ENCODE measurements around the gene SORL1. TPM values are rescaled to one million over a fixed set of nuclear protein-coding genes. Genes with fewer than 3 reads are reported as not detected.

SORL1 gene
- polyA plus RNA-seq, 1 donor from 2014 or later, result 6.5 TPM

DNA sequence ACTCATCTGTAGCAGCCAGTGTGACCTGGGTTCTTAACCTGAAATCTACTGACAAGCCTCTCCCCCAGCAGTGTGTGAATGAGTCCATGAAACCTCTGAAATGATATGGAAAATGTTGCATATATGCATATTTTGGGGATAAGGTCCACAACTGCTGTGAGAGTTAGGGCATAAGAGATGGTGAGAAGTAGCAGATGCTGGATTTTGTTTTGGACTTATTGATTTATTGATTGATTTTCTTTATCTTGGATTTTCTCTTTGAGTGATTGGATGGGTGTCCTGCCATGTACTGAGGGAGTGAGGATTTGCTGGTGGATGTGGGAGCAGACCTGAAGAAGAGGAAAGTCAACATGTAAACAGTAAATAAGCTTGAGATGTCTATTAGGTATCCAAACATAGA is 212.0 kb downstream of the SORL1 start:
- no peak overlapping the region for H3K9ac ChIP-seq (ENCODE audit: low read length)
- H2AFZ ChIP-seq (ENCODE audit: low read depth, low read length), result no peak overlapping the region
- H3K27me3 ChIP-seq (ENCODE audit: insufficient read depth, low read depth, low read length), result no peaks in the 10 kb centered on the region
- H3K9me3 ChIP-seq (ENCODE audit: low read length), result no peaks in the 10 kb centered on the region
- H3K4me3 ChIP-seq (ENCODE audit: low read length), result no peak overlapping the region
- H3F3A ChIP-seq (ENCODE audit: insufficient read depth, low read length, poor library complexity, severe bottlenecking), result no peaks in the 10 kb centered on the region
- no peak overlapping the region for H3K27ac ChIP-seq (ENCODE audit: low read length)
- no peaks in the 10 kb centered on the region for H4K20me1 ChIP-seq (ENCODE audit: insufficient read depth)
- H3K79me2 ChIP-seq (replicated peaks; ENCODE audit: insufficient read depth, low read length), result no peaks in the 10 kb centered on the region
- no peaks in the 10 kb centered on the region for H3K36me3 ChIP-seq (ENCODE audit: insufficient read depth, low read length)
- no peak overlapping the region for H3K4me2 ChIP-seq (ENCODE audit: low read length)
- TF ChIP-seq EP300 (conservative IDR thresholded peaks at IDR 0.05; ENCODE audit: poor library complexity, severe bottlenecking) (no peak), MXI1 (conservative IDR thresholded peaks at IDR 0.05; ENCODE audit: poor library complexity, severe bottlenecking) (no peak), RAD21 (conservative IDR thresholded peaks at IDR 0.05) (no peak), EZH2 (IDR thresholded peaks at IDR 0.05; ENCODE audit: borderline replicate concordance, insufficient read depth, low read length, poor library complexity, severe bottlenecking) (no peak), POLR2AphosphoS5 (IDR thresholded peaks at IDR 0.05) (no peak), SMC3 (conservative IDR thresholded peaks at IDR 0.05; ENCODE audit: poor library complexity) (no peak), TAF1 (IDR thresholded peaks at IDR 0.05; ENCODE audit: low read depth) (no peak)
- TF ChIP-seq, protein P1, sequence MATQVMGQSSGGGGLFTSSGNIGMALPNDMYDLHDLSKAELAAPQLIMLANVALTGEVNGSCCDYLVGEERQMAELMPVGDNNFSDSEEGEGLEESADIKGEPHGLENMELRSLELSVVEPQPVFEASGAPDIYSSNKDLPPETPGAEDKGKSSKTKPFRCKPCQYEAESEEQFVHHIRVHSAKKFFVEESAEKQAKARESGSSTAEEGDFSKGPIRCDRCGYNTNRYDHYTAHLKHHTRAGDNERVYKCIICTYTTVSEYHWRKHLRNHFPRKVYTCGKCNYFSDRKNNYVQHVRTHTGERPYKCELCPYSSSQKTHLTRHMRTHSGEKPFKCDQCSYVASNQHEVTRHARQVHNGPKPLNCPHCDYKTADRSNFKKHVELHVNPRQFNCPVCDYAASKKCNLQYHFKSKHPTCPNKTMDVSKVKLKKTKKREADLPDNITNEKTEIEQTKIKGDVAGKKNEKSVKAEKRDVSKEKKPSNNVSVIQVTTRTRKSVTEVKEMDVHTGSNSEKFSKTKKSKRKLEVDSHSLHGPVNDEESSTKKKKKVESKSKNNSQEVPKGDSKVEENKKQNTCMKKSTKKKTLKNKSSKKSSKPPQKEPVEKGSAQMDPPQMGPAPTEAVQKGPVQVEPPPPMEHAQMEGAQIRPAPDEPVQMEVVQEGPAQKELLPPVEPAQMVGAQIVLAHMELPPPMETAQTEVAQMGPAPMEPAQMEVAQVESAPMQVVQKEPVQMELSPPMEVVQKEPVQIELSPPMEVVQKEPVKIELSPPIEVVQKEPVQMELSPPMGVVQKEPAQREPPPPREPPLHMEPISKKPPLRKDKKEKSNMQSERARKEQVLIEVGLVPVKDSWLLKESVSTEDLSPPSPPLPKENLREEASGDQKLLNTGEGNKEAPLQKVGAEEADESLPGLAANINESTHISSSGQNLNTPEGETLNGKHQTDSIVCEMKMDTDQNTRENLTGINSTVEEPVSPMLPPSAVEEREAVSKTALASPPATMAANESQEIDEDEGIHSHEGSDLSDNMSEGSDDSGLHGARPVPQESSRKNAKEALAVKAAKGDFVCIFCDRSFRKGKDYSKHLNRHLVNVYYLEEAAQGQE (IDR thresholded peaks at IDR 0.05; ENCODE audit: borderline replicate concordance), result no peak
- TF ChIP-seq, protein P2, sequence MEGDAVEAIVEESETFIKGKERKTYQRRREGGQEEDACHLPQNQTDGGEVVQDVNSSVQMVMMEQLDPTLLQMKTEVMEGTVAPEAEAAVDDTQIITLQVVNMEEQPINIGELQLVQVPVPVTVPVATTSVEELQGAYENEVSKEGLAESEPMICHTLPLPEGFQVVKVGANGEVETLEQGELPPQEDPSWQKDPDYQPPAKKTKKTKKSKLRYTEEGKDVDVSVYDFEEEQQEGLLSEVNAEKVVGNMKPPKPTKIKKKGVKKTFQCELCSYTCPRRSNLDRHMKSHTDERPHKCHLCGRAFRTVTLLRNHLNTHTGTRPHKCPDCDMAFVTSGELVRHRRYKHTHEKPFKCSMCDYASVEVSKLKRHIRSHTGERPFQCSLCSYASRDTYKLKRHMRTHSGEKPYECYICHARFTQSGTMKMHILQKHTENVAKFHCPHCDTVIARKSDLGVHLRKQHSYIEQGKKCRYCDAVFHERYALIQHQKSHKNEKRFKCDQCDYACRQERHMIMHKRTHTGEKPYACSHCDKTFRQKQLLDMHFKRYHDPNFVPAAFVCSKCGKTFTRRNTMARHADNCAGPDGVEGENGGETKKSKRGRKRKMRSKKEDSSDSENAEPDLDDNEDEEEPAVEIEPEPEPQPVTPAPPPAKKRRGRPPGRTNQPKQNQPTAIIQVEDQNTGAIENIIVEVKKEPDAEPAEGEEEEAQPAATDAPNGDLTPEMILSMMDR (IDR thresholded peaks at IDR 0.05; ENCODE audit: poor library complexity, severe bottlenecking), result no peak
- no peaks in the 10 kb centered on the region for H3K9me2 ChIP-seq (ENCODE audit: insufficient read depth, low read length)

DNA sequence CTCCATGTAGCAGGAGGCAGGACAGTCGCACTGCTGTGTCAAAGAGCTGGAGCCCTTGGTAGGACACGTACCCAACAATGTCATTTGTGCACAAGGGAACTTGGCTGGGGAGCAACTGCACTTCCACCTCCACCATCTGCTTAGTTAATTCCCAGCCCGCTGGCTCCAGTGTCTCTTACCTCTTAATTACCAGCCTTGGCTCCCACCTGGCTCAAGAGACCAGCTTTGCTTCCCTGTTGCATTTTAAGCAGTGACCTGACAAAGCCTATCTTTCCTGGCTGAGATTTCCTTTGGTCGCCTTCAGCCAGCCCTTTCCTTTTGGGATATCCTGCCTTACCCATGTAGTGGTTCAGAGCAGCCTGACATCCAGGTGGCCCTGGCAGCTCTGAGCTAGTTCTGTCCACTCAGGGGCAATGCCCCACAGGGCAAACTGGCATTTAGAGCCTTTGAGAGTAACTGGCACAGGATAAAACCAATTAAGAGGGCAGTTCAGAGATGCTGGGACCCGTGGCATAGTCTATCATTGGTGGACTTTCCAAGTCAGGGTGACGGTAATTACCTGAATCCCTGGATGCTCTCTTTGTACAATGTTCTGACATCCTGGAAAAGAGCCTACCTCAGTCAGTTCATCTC is 213.2 kb downstream of the SORL1 start:
- no peaks in the 10 kb centered on the region for H3K9me3 ChIP-seq (ENCODE audit: low read length)
- H2AFZ ChIP-seq (ENCODE audit: low read depth, low read length), result no peak overlapping the region
- H3K27ac ChIP-seq (ENCODE audit: low read length), result no peak overlapping the region
- no peak overlapping the region for H3K4me3 ChIP-seq (ENCODE audit: low read length)
- H3K27me3 ChIP-seq (ENCODE audit: insufficient read depth, low read depth, low read length), result no peaks in the 10 kb centered on the region
- H3K9me2 ChIP-seq (ENCODE audit: insufficient read depth, low read length), result no peaks in the 10 kb centered on the region
- no peak overlapping the region for H3K4me2 ChIP-seq (ENCODE audit: low read length)
- TF ChIP-seq POLR2AphosphoS5 (IDR thresholded peaks at IDR 0.05) (no peak), EP300 (conservative IDR thresholded peaks at IDR 0.05; ENCODE audit: poor library complexity, severe bottlenecking) (no peak), SMC3 (conservative IDR thresholded peaks at IDR 0.05; ENCODE audit: poor library complexity) (no peak)
- TF ChIP-seq, protein P1 (IDR thresholded peaks at IDR 0.05; ENCODE audit: borderline replicate concordance), result no peak
- TF ChIP-seq, protein P2 (IDR thresholded peaks at IDR 0.05; ENCODE audit: poor library complexity, severe bottlenecking), result no peak
- no peak overlapping the region for H3K9ac ChIP-seq (ENCODE audit: low read length)
- no peaks in the 10 kb centered on the region for H3K36me3 ChIP-seq (ENCODE audit: insufficient read depth, low read length)
- no peaks in the 10 kb centered on the region for H4K20me1 ChIP-seq (ENCODE audit: insufficient read depth)
- no peaks in the 10 kb centered on the region for H3K79me2 ChIP-seq (replicated peaks; ENCODE audit: insufficient read depth, low read length)
- no peaks in the 10 kb centered on the region for H3F3A ChIP-seq (ENCODE audit: insufficient read depth, low read length, poor library complexity, severe bottlenecking)

Measured in neural cell (in vitro differentiated cells).